Common myeloid progenitor, CD34-positive (primary cell): ENCODE results near the gene DPH1.

ENCODE experiments used
- CTCF ChIA-PET: fragments of 350-600 bp; sonication (Branson Sonifier 250); formaldehyde crosslinking; loops from one replicate; lab custom pipeline; 2021; ENCODE audit warnings: antibody characterized with exemption; lab: Charles Lee
- POLR2A ChIA-PET: fragments of 350-600 bp; sonication (Branson Sonifier 250); formaldehyde crosslinking; loops from one replicate; lab custom pipeline; 2021; ENCODE audit warnings: antibody characterized with exemption; lab: Charles Lee
- DNase-seq, 3 donors: peaks; one replicate each; pipeline versions ENCODE4 v3.0.0 to v3.0.0-alpha.2; 2013
- H3K27ac ChIP-seq, 2 experiments: 1 replicate in 1 of 2; 2 replicates in 1 of 2; pipeline ENCODE4 v1.7.0; 2013; ENCODE audit warnings: inconsistent platforms in 2 of 2, low read length in 2 of 2, mild to moderate bottlenecking in 2 of 2, low read depth in 1 of 2, moderate library complexity in 1 of 2; ENCODE audit not compliant: severe bottlenecking in 2 of 2, insufficient read depth in 1 of 2, poor library complexity in 1 of 2
- H3K27me3 ChIP-seq, 5 experiments: replicated peaks in 2 of 5; 1 replicate in 3 of 5; 2 replicates in 2 of 5; pipeline versions ENCODE4 v1.6.1 to v1.7.0; 2013; ENCODE audit warnings: low read length in 4 of 5, mild to moderate bottlenecking in 2 of 5, moderate library complexity in 2 of 5, inconsistent platforms in 1 of 5; ENCODE audit not compliant: insufficient read depth in 5 of 5, control insufficient read depth in 4 of 5
- H3K36me3 ChIP-seq, 4 experiments: 1 replicate in 2 of 4; 2 replicates in 2 of 4; pipeline versions ENCODE4 v1.6.1 to v1.7.0; 2013; ENCODE audit warnings: low read length in 3 of 4, control low read depth in 1 of 4, mild to moderate bottlenecking in 1 of 4; ENCODE audit not compliant: control insufficient read depth in 4 of 4, insufficient read depth in 4 of 4
- H3K4me1 ChIP-seq, 4 experiments: 1 replicate in 3 of 4; 2 replicates in 1 of 4; pipeline versions ENCODE4 v1.6.1 to v1.7.1; 2013; ENCODE audit warnings: low read length in 3 of 4, mild to moderate bottlenecking in 3 of 4, control low read depth in 1 of 4, inconsistent platforms in 1 of 4, moderate library complexity in 1 of 4; ENCODE audit not compliant: control insufficient read depth in 4 of 4, insufficient read depth in 4 of 4; ENCODE audit errors: control extremely low read depth in 1 of 4
- H3K4me3 ChIP-seq, 7 experiments: 1 replicate in 4 of 7; 2 replicates in 3 of 7; pipeline versions ENCODE4 v1.5.1 to v1.7.0; 2013; ENCODE audit warnings: mild to moderate bottlenecking in 7 of 7, low read length in 6 of 7, moderate library complexity in 6 of 7, inconsistent platforms in 2 of 7, low read depth in 2 of 7, control low read depth in 1 of 7; ENCODE audit not compliant: insufficient read depth in 4 of 7, control insufficient read depth in 1 of 7; ENCODE audit errors: extremely low read depth in 1 of 7
- H3K9me3 ChIP-seq, 5 experiments: 1 replicate in 4 of 5; 2 replicates in 1 of 5; pipeline versions ENCODE4 v1.6.1 to v1.7.1; 2013; ENCODE audit warnings: low read length in 4 of 5, mild to moderate bottlenecking in 2 of 5, inconsistent platforms in 1 of 5, low read depth in 1 of 5, moderate library complexity in 1 of 5; ENCODE audit not compliant: control insufficient read depth in 4 of 5, insufficient read depth in 2 of 5; ENCODE audit errors: control extremely low read depth in 1 of 5
- WGBS: methylation state at CpG from one replicate; pipeline ENCODE4 v1.1.5; 2013; ENCODE audit not compliant: insufficient coverage; 5-methylcytosine and 5-hydroxymethylcytosine counted together

The DPH1 gene

GRCh38 chr17:2090804-2091534 is 61.0 kb downstream of the DPH1 start:
- no peak overlapping the region for H3K27ac ChIP-seq
- no peaks in the 10 kb centered on the region for H3K9me3 ChIP-seq
- no peak overlapping the region for H3K4me3 ChIP-seq
- no peak for DNase-seq
- H3K36me3 ChIP-seq: peaks cover 0 to 5% (median 0%) of the 10 kb centered on the region in 4 experiments
- peaks cover 34 to 55% (median 47%) of the 10 kb centered on the region in 4 experiments for H3K4me1 ChIP-seq
- POLR2A ChIA-PET: no interaction called here
- WGBS: 82% methylated on average over 1 of the region's 2 CpGs
- CTCF ChIA-PET: interaction anchor here (1.0 to 5.0 kb wide), 10 partner anchors 11 to 154 kb away, joined by 3 to 42 read pairs (median 4); partner anchors contain the start of gene HIC1
- H3K27me3 ChIP-seq: peaks cover 0 to 1% (median 0%) of the 10 kb centered on the region in 5 experiments

GRCh38 chr17:2092253-2092652 is 62.3 kb downstream of the DPH1 start:
- H3K27ac ChIP-seq: no peak overlapping the region
- no peaks in the 10 kb centered on the region for H3K9me3 ChIP-seq
- DNase-seq: no peak
- POLR2A ChIA-PET: no interaction called here
- peaks cover 0 to 5% (median 0%) of the 10 kb centered on the region in 4 experiments for H3K36me3 ChIP-seq
- 94% methylated on average over 4 of the region's 4 CpGs for WGBS
- CTCF ChIA-PET: interaction anchor here (0.6 to 5.0 kb wide), 3 partner anchors 26 to 153 kb away, joined by 3 to 35 read pairs (median 4); no protein-coding TSS in a partner anchor
- no peak overlapping the region for H3K4me3 ChIP-seq
- peaks cover 0 to 1% (median 0%) of the 10 kb centered on the region in 5 experiments for H3K27me3 ChIP-seq
- peaks cover 23 to 42% (median 35%) of the 10 kb centered on the region in 4 experiments for H3K4me1 ChIP-seq

GRCh38 chr17:2093349-2093748 is 63.4 kb downstream of the DPH1 start:
- Histone ChIP-seq H3K36me3 (peaks cover 0 to 5% (median 0%) of the 10 kb centered on the region in 4 experiments), H3K9me3 (no peaks in the 10 kb centered on the region), H3K27ac (no peak overlapping the region), H3K27me3 (peaks cover 0 to 1% (median 0%) of the 10 kb centered on the region in 5 experiments), H3K4me3 (no peak overlapping the region), H3K4me1 (peaks cover 17 to 31% (median 24%) of the 10 kb centered on the region in 4 experiments)
- POLR2A ChIA-PET: interaction anchor here (1.1 kb wide), 1 partner anchor 35 kb away, joined by 4 read pairs; no protein-coding TSS in a partner anchor
- DNase-seq: no peak
- 85% methylated on average over 2 of the region's 5 CpGs for WGBS
- CTCF ChIA-PET: interaction anchor here (0.5 to 5.0 kb wide), 7 partner anchors 9 to 166 kb away, joined by 3 to 35 read pairs (median 3); no protein-coding TSS in a partner anchor
